HG02623 (cell line): ENCODE measurements around the gene ERBB2.
"Not testable (repeated sequence)": the region's sequence is repeated elsewhere in the genome, so short reads cannot be mapped to it uniquely, and the experiment has no call there.

Experiments
- ATAC-seq: cut with Tn5 transposase; IDR thresholded peaks from one replicate; pipeline ENCODE4 v1.9.1; 2021; ENCODE audit warnings: moderate library complexity; ENCODE audit not compliant: unreplicated experiment

Gene ERBB2

GRCh38 chr17:39722965-39723848 lies 23.3 kb downstream of the ERBB2 start:
- ATAC-seq, result no peak

GRCh38 chr17:39724731-39725130 lies 24.9 kb downstream of the ERBB2 start:
- ATAC-seq, result no peak

GRCh38 chr17:39725923-39726322 lies 26.1 kb downstream of the ERBB2 start:
- not testable (repeated sequence) for ATAC-seq

- ATAC-seq, result no peak
Observed at GRCh38 chr17:39726617-39727016, 26.8 kb downstream of the ERBB2 start.

- no peak for ATAC-seq
Observed at GRCh38 chr17:39727556-39727955, 27.7 kb downstream of the ERBB2 start.

- no peak for ATAC-seq
Observed at GRCh38 chr17:39729280-39729851, 29.5 kb downstream of the ERBB2 start.

- ATAC-seq, result peak; percentile 86
Observed at GRCh38 chr17:39730095-39730921, 30.4 kb downstream of the ERBB2 start, which contains the start of gene MIEN1. Gene MIEN1 (minus strand): TSS chr17:39730532. CDS start chr17:39730495, 37 bp downstream.

- ATAC-seq, result no peak
Observed at GRCh38 chr17:39732586-39732985, 32.7 kb downstream of the ERBB2 start.

GRCh38 chr17:39735882-39736281 lies 36.0 kb downstream of the ERBB2 start:
- no peak for ATAC-seq

- no peak for ATAC-seq
Observed at GRCh38 chr17:39736319-39737165, 36.7 kb downstream of the ERBB2 start.

- no peak for ATAC-seq
Observed at GRCh38 chr17:39737206-39737759, 37.4 kb downstream of the ERBB2 start.

GRCh38 chr17:39737760-39738567 lies 38.1 kb downstream of the ERBB2 start, which contains the start of gene GRB7:
Gene GRB7 (plus strand): TSS chr17:39737938. CDS start chr17:39742302, 4,364 bp downstream.
- ATAC-seq, result no peak

- ATAC-seq, result no peak
Observed at GRCh38 chr17:39738568-39738901, 38.7 kb downstream of the ERBB2 start.

- ATAC-seq, result no peak
Observed at GRCh38 chr17:39738983-39739884, 39.4 kb downstream of the ERBB2 start.

- no peak for ATAC-seq
Observed at GRCh38 chr17:39739885-39740356, 40.1 kb downstream of the ERBB2 start.

GRCh38 chr17:39740357-39741111 lies 40.7 kb downstream of the ERBB2 start:
- no peak for ATAC-seq

GRCh38 chr17:39742126-39742855 lies 42.4 kb downstream of the ERBB2 start:
- ATAC-seq, result no peak
